ENCODE results near the gene PLEKHJ1. TPM values are rescaled to one million over a fixed set of nuclear protein-coding genes. Genes with fewer than 3 reads are reported as not detected.
A peak's percentile ranks its signal among the peaks of the same experiment; 100 is the strongest.

Gene PLEKHJ1
- total RNA-seq, 2 donors from 2014 or later, result 44.1 to 53.0 TPM

GRCh38 chr19:2223959-2224358, 12.2 kb downstream of the PLEKHJ1 start:
- H3K36me3 ChIP-seq, result peaks cover 78% of the 10 kb centered on the region
- no peak overlapping the region for H3K4me3 ChIP-seq
- no peak for TF ChIP-seq CTCF (IDR thresholded peaks at IDR 0.05)
- H3K9me3 ChIP-seq, result no peaks in the 10 kb centered on the region
- H3K27ac ChIP-seq, result no peak overlapping the region
- no peak for DNase-seq (ENCODE audit: low spot score)
- H3K4me1 ChIP-seq, result peaks cover 0 to 8% of the 10 kb centered on the region in 2 donors
- H3K27me3 ChIP-seq, result no peaks in the 10 kb centered on the region

- no peaks in the 10 kb centered on the region for H3K9me3 ChIP-seq
- no peak overlapping the region for H3K27ac ChIP-seq
- no peak for TF ChIP-seq CTCF (IDR thresholded peaks at IDR 0.05)
- H3K36me3 ChIP-seq, result peaks cover 73% of the 10 kb centered on the region
- no peak for DNase-seq (ENCODE audit: low spot score)
- H3K27me3 ChIP-seq, result no peaks in the 10 kb centered on the region
- H3K4me3 ChIP-seq, result no peak overlapping the region
- H3K4me1 ChIP-seq, result peaks cover 0 to 8% of the 10 kb centered on the region in 2 donors
Measured at GRCh38 chr19:2223391-2223790, 12.7 kb downstream of the PLEKHJ1 start.

- peak in 1 of 2 donors; percentile 43 for TF ChIP-seq CTCF (IDR thresholded peaks at IDR 0.05)
- H3K9me3 ChIP-seq, result no peaks in the 10 kb centered on the region
- no peak overlapping the region for H3K4me3 ChIP-seq
- no peak overlapping the region for H3K27ac ChIP-seq
- H3K4me1 ChIP-seq, result peaks cover 0 to 8% of the 10 kb centered on the region in 2 donors
- H3K27me3 ChIP-seq, result no peaks in the 10 kb centered on the region
- H3K36me3 ChIP-seq, result peaks cover 75% of the 10 kb centered on the region
- DNase-seq (ENCODE audit: low spot score), result no peak
Measured at GRCh38 chr19:2221918-2222317, 14.2 kb downstream of the PLEKHJ1 start.

GRCh38 chr19:2221250-2221831, 14.8 kb downstream of the PLEKHJ1 start:
- Histone ChIP-seq H3K9me3 (no peaks in the 10 kb centered on the region), H3K27ac (no peak overlapping the region), H3K4me3 (no peak overlapping the region), H3K36me3 (peaks cover 75% of the 10 kb centered on the region), H3K4me1 (peaks cover 0 to 8% of the 10 kb centered on the region in 2 donors), H3K27me3 (no peaks in the 10 kb centered on the region)
- DNase-seq (ENCODE audit: low spot score), result no peak
- no peak for TF ChIP-seq CTCF (IDR thresholded peaks at IDR 0.05)

GRCh38 chr19:2219726-2220125, 16.4 kb downstream of the PLEKHJ1 start:
- no peaks in the 10 kb centered on the region for H3K27me3 ChIP-seq
- no peaks in the 10 kb centered on the region for H3K9me3 ChIP-seq
- no peak overlapping the region for H3K4me3 ChIP-seq
- H3K4me1 ChIP-seq, result peaks cover 0 to 8% of the 10 kb centered on the region in 2 donors
- no peak overlapping the region for H3K27ac ChIP-seq
- no peak for TF ChIP-seq CTCF (IDR thresholded peaks at IDR 0.05)
- H3K36me3 ChIP-seq, result peaks cover 77% of the 10 kb centered on the region
- DNase-seq (ENCODE audit: low spot score), result no peak

- Histone ChIP-seq H3K9me3 (no peaks in the 10 kb centered on the region), H3K36me3 (peaks cover 77% of the 10 kb centered on the region), H3K27ac (no peak overlapping the region), H3K4me3 (no peak overlapping the region), H3K4me1 (peaks cover 0 to 8% of the 10 kb centered on the region in 2 donors), H3K27me3 (no peaks in the 10 kb centered on the region)
- DNase-seq (ENCODE audit: low spot score), result no peak
- TF ChIP-seq CTCF (IDR thresholded peaks at IDR 0.05), result no peak
Measured at GRCh38 chr19:2217591-2217990, 18.5 kb downstream of the PLEKHJ1 start.

Measured in right atrium auricular region (tissue), 2 donors.